Bronchial epithelial cell (primary cell): ENCODE measurements around the gene PNPLA3. TPM values are rescaled to one million over a fixed set of nuclear protein-coding genes. Genes with fewer than 3 reads are reported as not detected.

Experiments used
- DNase-seq: peaks from one replicate; pipeline ENCODE4 v3.0.0-alpha.2; 2010; ENCODE audit warnings: low read depth
- FAIRE-seq: peaks from 2 replicates; lab custom pipeline; 2011; peaks lifted over from hg19 to GRCh38; lab: Jason Lieb, UNC
- H3K27me3 ChIP-seq: 2 replicates; pipeline ENCODE4 v1.5.1; 2011; ENCODE audit warnings: low read length; ENCODE audit not compliant: control insufficient read depth, insufficient read depth
- H3K36me3 ChIP-seq: 2 replicates; pipeline ENCODE4 v1.5.1; 2011; ENCODE audit warnings: low read length; ENCODE audit not compliant: control insufficient read depth, insufficient read depth
- H3K4me3 ChIP-seq: 2 replicates; pipeline ENCODE4 v1.5.1; 2011; ENCODE audit warnings: mild to moderate bottlenecking, low read depth, low read length, control low read depth
- total RNA-seq: library from RNA; depleted of rRNA; stranded (reverse); fragments of >200 nt; gene quantifications from 2 replicates; pipeline ENCODE4 v1.2.1, GENCODE V29; 2014
- TF ChIP-seq, protein P1 (sequence below): IDR thresholded peaks from 2 replicates; pipeline ENCODE4 v1.5.1; 2011; ENCODE audit warnings: mild to moderate bottlenecking, moderate library complexity, low read length, control low read depth, inconsistent platforms; ENCODE audit not compliant: insufficient read depth, severe bottlenecking

The PNPLA3 gene
- total RNA-seq, 1 donor from 2014 or later = 1.3 TPM

DNA sequence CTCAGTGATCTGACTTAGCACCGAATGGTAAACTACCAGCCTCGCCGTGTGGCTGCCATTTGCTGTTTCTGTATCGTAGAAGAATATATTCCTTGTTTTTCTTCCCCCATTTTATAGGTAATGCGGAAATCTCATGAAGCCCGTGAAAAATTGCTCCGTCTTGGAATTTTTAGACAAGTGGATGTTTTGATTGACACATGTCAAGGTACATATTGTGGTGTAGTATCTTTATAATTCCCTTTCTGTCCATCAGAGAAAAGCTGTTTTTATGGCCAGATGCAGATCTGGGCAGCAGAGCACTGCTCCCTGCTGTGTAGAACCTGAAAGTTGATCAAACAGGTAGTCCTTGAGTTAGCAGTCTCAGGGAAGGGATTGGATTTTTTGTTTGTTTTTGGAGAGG, 45.0 kb downstream of the PNPLA3 start:
- no peaks in the 10 kb centered on the region for H3K27me3 ChIP-seq
- no peak for DNase-seq
- TF ChIP-seq, protein P1, sequence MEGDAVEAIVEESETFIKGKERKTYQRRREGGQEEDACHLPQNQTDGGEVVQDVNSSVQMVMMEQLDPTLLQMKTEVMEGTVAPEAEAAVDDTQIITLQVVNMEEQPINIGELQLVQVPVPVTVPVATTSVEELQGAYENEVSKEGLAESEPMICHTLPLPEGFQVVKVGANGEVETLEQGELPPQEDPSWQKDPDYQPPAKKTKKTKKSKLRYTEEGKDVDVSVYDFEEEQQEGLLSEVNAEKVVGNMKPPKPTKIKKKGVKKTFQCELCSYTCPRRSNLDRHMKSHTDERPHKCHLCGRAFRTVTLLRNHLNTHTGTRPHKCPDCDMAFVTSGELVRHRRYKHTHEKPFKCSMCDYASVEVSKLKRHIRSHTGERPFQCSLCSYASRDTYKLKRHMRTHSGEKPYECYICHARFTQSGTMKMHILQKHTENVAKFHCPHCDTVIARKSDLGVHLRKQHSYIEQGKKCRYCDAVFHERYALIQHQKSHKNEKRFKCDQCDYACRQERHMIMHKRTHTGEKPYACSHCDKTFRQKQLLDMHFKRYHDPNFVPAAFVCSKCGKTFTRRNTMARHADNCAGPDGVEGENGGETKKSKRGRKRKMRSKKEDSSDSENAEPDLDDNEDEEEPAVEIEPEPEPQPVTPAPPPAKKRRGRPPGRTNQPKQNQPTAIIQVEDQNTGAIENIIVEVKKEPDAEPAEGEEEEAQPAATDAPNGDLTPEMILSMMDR = no peak
- H3K36me3 ChIP-seq = peaks cover 25% of the 10 kb centered on the region
- no peak overlapping the region for H3K4me3 ChIP-seq
- peak; percentile 86 for FAIRE-seq

DNA sequence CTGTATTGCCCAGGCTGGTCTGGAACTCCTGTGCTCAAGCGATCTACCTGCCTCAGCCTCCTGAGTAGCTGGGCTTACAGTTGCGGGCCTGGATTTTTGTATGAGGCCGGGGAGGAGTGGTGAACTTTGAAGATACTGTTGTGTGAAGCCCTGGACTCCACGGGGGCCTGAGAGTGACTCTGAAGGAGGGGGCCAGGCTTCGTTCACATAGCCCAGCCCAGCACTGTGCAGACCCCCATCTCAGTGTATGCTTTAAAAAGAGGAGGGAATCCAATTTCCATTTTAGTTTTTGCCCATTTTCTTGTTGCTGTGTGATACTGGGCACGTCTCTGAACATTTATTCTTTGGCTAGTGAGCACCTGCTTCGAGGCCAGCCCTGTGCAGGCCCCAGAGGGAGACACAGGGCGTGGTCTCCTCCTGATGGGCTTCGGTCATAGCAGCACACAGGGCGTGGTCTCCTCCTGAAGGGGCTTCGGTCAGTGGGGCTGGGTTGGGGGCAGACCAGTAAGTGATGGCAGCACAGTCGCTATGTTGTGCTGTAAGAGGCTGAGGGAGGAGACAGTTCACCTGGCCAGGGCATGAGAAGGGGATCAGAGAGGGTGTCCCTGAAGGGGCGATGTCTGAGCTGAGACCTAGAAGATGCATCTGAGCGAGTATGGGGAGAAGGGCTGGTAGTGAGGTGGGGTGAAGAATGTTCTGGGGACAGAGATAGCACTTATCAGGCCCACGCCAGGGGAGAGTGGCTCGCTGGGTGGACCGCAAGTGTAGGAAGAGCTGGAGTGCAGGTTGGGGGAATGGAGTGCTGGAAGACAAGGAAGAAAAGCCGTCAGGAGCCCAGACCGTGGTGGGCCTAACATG, 45.6 kb downstream of the PNPLA3 start:
- TF ChIP-seq, protein P1 = no peak
- Histone ChIP-seq H3K36me3 (peaks cover 25% of the 10 kb centered on the region), H3K4me3 (no peak overlapping the region), H3K27me3 (no peaks in the 10 kb centered on the region)
- DNase-seq (no peak), FAIRE-seq (no peak)

DNA sequence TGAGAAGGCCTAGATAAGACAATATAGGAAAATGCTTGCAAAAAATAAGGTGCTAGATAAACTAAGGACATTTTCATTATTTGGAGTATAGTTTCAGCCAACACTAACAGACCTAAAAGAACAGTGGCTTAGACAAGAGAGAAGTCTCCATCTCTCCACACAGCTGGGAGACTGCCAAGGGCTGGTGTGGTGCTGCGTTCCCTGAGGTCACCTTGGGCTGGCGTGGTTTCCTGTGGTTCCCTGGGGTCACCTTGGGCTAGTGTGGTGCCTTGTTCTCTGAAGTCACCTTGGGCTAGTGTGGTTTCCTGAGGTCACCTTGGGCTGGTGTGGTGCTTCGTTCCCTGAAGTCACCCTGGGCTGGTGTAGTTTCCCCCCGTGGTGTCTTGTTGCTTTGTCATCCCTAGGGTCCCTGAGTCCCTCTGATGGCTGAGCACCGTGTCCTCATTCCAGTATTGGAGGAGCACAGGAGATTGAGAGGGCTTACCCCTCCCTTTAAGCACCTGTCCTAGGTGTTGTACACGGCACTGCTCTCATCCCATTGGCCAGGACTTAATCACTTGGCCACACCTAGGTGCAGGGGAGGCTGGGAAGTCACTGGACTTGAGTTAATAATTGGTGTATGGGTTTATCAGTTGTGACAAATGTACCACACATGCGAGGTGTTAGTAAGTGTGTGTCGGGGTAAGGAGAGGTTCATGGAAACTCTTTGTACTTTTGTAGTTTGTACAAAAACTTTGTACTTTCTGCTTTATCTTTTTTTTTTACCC, 46.6 kb downstream of the PNPLA3 start:
- FAIRE-seq = peak; percentile 50
- DNase-seq = no peak
- Histone ChIP-seq H3K36me3 (peaks cover 21% of the 10 kb centered on the region), H3K27me3 (no peaks in the 10 kb centered on the region), H3K4me3 (no peak overlapping the region)
- TF ChIP-seq, protein P1 = no peak

DNA sequence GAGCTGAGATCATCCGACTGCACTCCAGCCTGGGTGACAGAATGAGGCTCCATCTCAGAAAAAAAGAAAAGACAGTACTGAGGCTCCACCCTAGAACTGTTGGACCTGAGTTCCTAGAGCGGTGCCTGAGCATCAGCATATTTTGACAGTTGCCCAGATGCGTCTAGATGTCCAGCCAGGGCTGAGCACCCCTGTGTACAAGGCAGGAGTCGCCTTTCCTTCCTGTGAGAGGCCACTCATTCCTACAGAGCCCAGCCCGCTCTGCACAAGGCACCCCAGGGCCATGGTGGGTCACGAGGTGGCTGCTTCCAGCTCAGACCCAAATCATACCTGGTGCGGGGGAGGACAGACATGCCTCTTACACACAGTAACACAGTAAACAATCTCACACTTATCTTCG, 47.5 kb downstream of the PNPLA3 start:
- H3K27me3 ChIP-seq = no peaks in the 10 kb centered on the region
- peaks cover 27% of the 10 kb centered on the region for H3K36me3 ChIP-seq
- H3K4me3 ChIP-seq = no peak overlapping the region
- FAIRE-seq = no peak
- DNase-seq = no peak
- TF ChIP-seq, protein P1 = no peak

DNA sequence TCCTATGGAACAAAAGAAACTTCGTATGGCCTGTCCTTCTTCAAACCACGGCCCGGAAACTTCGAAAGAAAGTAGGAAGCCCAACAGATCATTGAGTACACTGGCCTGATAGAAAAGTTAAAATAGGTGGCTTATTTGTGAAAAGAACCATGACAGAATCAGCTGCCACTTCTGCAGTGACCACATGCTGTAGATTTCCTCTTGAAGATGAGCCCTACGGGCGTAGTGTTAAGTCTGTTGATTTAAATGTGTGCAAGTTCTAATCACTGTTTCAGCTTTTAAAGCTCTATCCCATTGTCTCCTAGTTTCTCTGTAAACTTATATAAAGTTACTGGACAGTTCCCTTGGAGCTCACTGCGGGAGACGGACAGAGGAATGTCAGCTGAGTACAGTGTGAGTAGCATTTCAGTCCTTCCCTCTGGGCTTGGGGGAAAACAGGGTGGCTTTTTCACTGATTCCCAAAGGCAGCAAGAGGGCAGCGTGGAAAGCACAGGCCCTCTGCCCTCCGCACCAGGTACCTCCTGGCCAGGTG, 49.4 kb downstream of the PNPLA3 start:
- DNase-seq (no peak), FAIRE-seq (no peak)
- TF ChIP-seq, protein P1 = no peak
- Histone ChIP-seq H3K36me3 (peaks cover 30% of the 10 kb centered on the region), H3K4me3 (no peak overlapping the region), H3K27me3 (no peaks in the 10 kb centered on the region)
